ENCODE measurements around the gene MEGF11.

MEGF11 gene

DNA sequence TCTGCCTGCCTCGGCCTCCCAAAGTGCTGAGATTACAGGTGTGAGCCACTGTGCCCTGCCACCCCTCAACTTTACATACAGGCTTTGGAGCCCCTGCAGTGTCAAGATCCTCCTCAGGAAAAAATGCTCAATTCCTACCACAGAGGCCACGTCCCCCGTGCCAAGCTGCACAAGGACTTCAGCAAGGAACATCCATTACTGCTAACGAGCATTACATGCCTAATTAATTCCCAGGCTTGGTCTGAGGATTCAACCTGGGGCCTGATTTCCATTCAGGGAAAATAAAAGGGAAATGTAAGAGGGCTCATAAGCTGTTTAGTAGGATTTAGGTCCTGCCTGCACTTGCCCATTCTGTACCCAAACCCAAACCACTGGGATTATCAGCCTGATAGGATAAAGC is 222.9 kb downstream of the MEGF11 start:
- DNase-seq (ENCODE audit: low read depth), result no peak
- H3K4me3 ChIP-seq (ENCODE audit: low read depth, low read length), result no peak overlapping the region
- TF ChIP-seq, protein P1, sequence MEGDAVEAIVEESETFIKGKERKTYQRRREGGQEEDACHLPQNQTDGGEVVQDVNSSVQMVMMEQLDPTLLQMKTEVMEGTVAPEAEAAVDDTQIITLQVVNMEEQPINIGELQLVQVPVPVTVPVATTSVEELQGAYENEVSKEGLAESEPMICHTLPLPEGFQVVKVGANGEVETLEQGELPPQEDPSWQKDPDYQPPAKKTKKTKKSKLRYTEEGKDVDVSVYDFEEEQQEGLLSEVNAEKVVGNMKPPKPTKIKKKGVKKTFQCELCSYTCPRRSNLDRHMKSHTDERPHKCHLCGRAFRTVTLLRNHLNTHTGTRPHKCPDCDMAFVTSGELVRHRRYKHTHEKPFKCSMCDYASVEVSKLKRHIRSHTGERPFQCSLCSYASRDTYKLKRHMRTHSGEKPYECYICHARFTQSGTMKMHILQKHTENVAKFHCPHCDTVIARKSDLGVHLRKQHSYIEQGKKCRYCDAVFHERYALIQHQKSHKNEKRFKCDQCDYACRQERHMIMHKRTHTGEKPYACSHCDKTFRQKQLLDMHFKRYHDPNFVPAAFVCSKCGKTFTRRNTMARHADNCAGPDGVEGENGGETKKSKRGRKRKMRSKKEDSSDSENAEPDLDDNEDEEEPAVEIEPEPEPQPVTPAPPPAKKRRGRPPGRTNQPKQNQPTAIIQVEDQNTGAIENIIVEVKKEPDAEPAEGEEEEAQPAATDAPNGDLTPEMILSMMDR (IDR thresholded peaks at IDR 0.05; ENCODE audit: low read depth, low read length, missing control alignments), result no peak

DNA sequence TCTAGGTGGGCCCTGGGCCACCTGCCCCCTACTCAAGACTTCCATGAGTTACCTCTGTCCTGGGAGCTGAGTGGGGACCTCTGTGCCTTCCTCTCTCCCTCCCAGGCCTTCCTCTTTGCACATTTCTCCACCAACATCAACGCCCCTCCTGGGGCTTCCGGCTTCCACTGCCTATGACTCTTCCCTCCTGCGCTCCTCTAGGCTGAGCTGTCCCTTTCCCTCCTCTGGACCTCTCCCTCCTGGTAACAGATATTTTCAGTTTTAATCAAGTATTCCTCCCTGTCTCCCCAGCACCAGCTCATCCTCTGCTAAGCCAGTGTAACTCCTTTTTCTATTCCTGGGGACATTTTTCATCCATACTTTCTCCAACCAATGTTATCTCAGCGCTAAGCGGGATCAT is 223.9 kb downstream of the MEGF11 start:
- TF ChIP-seq, protein P1 (IDR thresholded peaks at IDR 0.05; ENCODE audit: low read depth, low read length, missing control alignments), result no peak
- no peak for DNase-seq (ENCODE audit: low read depth)
- no peak overlapping the region for H3K4me3 ChIP-seq (ENCODE audit: low read depth, low read length)

DNA sequence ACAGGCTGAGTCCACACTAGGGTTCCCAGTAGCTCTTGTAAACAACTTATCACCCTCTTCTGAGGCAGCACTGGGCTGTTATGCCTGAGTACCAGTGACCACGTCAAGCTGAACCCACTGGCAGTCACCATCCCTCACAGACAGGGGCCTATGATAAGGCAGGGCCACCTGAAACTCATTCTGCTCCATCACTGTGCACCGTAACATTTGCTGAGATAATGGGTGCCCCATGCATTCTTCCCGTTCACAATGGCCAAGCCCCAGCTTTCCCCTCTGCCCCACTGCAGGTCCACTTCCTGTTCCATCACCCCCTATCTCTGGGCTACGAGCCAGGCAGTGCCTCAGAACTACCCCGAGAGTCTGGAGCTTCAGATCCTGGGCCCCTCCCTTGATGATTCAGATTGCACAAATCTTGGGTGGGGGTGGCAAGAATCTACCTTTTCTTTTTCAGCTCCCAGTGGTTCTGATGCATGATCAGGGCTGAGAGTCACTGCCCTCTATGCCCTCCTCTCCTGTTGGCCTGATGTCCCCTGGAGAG is 226.2 kb downstream of the MEGF11 start:
- no peak overlapping the region for H3K4me3 ChIP-seq (ENCODE audit: low read depth, low read length)
- TF ChIP-seq, protein P1 (IDR thresholded peaks at IDR 0.05; ENCODE audit: low read depth, low read length, missing control alignments), result no peak
- no peak for DNase-seq (ENCODE audit: low read depth)

DNA sequence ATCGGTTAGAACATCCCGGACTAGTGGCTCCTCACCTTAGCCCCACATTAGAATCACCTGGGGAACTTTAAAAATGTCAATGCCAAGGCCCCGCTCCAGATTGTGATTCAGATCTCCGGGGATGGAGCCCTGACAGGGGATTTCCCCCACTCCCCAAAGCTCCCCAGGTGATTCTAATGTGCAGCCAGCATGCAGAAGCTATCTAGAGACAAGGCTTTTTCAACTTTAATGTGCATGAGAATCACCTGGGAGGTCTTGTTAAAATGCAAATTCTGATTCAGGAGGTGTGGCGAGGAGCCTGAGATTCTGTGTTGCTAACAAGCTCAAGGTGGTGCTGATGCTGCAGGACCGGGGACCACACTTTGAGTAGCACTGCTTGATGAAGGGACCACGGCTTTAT is 227.6 kb downstream of the MEGF11 start:
- H3K4me3 ChIP-seq (ENCODE audit: low read depth, low read length), result no peak overlapping the region
- DNase-seq (ENCODE audit: low read depth), result no peak
- TF ChIP-seq, protein P1 (IDR thresholded peaks at IDR 0.05; ENCODE audit: low read depth, low read length, missing control alignments), result no peak

DNA sequence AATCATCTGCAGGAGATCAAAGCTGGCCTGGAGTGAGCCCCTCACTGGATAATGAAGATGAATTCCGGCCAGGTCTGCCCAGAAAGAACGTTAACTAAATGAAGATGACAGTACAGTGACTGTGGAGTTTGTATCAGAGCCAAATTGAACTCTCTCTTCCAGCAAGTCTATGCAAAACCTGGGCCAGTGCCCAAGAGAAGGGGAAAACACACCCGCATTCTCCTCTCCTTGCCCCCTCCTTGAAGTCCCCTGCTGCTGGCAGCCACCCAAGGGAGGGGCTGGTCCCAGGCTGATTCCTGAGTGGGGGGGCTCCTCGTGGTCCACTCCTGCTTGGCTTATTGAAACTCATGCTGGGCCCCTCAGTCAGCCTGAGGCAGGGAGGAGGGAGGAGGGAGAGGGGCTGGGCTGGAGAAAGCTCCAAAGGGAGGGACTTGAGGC is 228.5 kb downstream of the MEGF11 start:
- H3K4me3 ChIP-seq (ENCODE audit: low read depth, low read length), result no peak overlapping the region
- TF ChIP-seq, protein P1 (IDR thresholded peaks at IDR 0.05; ENCODE audit: low read depth, low read length, missing control alignments), result no peak
- DNase-seq (ENCODE audit: low read depth), result no peak

DNA sequence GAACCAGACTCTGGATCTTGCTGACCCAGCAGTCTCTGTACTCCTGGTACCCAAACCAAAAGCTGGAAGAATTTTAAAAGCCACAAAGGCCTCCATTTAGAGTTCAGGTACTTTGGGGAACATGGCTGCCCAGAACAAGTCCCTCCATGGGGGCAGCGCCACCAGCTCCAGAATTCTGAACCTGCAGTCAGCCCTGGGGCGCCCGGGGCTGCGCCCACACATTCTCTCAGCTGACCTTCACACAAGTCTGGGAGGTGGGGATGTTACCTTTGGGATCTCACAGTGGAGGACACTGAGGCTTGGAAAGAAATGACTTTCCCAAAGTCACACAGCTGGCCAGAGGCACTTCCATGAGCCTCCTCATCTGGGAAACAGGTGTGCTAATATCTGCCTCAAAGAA is 229.4 kb downstream of the MEGF11 start:
- TF ChIP-seq, protein P1 (IDR thresholded peaks at IDR 0.05; ENCODE audit: low read depth, low read length, missing control alignments), result no peak
- H3K4me3 ChIP-seq (ENCODE audit: low read depth, low read length), result no peak overlapping the region

DNA sequence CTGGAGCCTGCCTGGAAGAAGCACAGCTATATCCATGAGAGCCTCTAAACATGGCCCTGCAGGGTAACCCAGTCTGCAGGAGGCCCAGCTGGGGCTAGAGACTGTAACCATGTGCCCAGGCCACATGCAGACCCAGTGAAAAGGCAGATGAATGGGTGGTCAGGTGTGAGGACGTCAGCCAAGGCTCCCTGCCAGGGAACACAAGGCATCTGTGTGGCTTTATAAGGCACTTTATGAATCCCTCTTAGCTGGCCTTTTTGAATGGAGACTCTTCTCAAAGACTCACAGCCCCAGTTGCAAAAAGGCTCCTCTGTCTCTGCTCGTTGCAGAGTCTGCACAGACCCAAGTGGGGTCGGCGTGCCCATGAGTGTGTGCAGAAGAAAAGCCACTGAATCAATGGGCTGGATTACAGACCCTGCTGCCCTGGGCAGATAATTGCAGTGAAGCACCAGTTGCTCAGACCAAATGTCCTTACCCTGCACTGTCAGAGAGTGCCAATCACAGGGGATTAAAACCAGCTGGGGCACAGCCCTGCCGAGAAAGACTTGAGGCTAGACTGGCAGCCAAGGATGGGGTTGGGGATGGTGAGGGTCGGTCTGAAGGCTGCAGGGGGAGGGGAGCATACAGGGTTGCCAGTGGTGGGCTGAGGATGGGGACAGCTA is 230.1 kb downstream of the MEGF11 start:
- no peak for DNase-seq (ENCODE audit: low read depth)
- no peak overlapping the region for H3K4me3 ChIP-seq (ENCODE audit: low read depth, low read length)
- TF ChIP-seq, protein P1 (IDR thresholded peaks at IDR 0.05; ENCODE audit: low read depth, low read length, missing control alignments), result no peak

More for the DNA sequence above, 229.4 kb downstream of the MEGF11 start:
- no peak for DNase-seq (ENCODE audit: low read depth)
